SK-N-SH (cell line): ENCODE results near the gene DPH7. TPM values are rescaled to one million over a fixed set of nuclear protein-coding genes. Genes with fewer than 3 reads are reported as not detected.
A peak's percentile ranks its signal among the peaks of the same experiment; 100 is the strongest.

Experiments
- CTCF ChIA-PET: fragments of 300-600, 350-600 bp; formaldehyde crosslinking; extraction: SDS; loops from one replicate; lab custom pipeline; 2021; lab: Yijun Ruan, JAX
- POLR2A ChIA-PET: fragments of 350-600 bp; sonication (Branson Sonifier 250); formaldehyde crosslinking; extraction: SDS; loops from one replicate; lab custom pipeline; 2020; ENCODE audit warnings: antibody characterized with exemption, inconsistent platforms; lab: Yijun Ruan, JAX
- DNase-seq: peaks from one replicate; pipeline ENCODE4 v3.0.0; 2012
- H2AFZ ChIP-seq: fragments of 200-600 bp; sonication (generic); 2 replicates; pipeline ENCODE4 v1.8.1; 2016; ENCODE audit warnings: antibody characterized with exemption, mild to moderate bottlenecking, low read depth
- H3F3A ChIP-seq: fragments of 200-600 bp; sonication (generic); replicated peaks from 2 replicates; pipeline ENCODE3; 2016; ENCODE audit warnings: antibody characterized with exemption, mild to moderate bottlenecking; ENCODE audit not compliant: insufficient read depth
- H3K27ac ChIP-seq, 2 experiments: fragments of 200-500 bp in 1 of 2; fragments of 200-600 bp in 1 of 2; sonication (Bioruptor generic) in 1 of 2; sonication (generic), shearing (Covaris generic) in 1 of 2; 2 replicates each; pipeline versions ENCODE4 v1.5.1 to v1.6.1; 2014 to 2016; ENCODE audit warnings: low read depth in 2 of 2, inconsistent platforms in 1 of 2, low read length in 1 of 2, mild to moderate bottlenecking in 1 of 2, mixed read lengths in 1 of 2
- H3K27me3 ChIP-seq: fragments of 200-600 bp; sonication (generic), shearing (Covaris generic); 2 replicates; pipeline ENCODE4 v1.6.1; 2016; ENCODE audit warnings: mixed run types; ENCODE audit not compliant: insufficient read depth
- H3K36me3 ChIP-seq, 2 experiments: fragments of 200-500 bp in 1 of 2; fragments of 200-600 bp in 1 of 2; sonication (Bioruptor generic) in 1 of 2; sonication (generic) in 1 of 2; replicated peaks in 1 of 2; 2 replicates each; pipeline versions ENCODE3 to v1.5.1; 2014 to 2016; ENCODE audit warnings: low read length in 1 of 2, mild to moderate bottlenecking in 1 of 2; ENCODE audit not compliant: insufficient read depth in 2 of 2, control insufficient read depth in 1 of 2
- H3K4me1 ChIP-seq, 2 experiments: fragments of 200-500 bp in 1 of 2; fragments of 200-600 bp in 1 of 2; sonication (Bioruptor generic) in 1 of 2; sonication (generic), shearing (Covaris generic) in 1 of 2; 2 replicates each; pipeline versions ENCODE4 v1.5.1 to v1.6.1; 2014 to 2016; ENCODE audit warnings: low read depth in 1 of 2, low read length in 1 of 2, mixed run types in 1 of 2; ENCODE audit not compliant: insufficient read depth in 2 of 2, control insufficient read depth in 1 of 2
- H3K4me2 ChIP-seq: fragments of 200-600 bp; sonication (generic), shearing (Covaris generic); 2 replicates; pipeline ENCODE4 v1.6.1; 2017; ENCODE audit warnings: mixed run types
- H3K4me3 ChIP-seq, 2 experiments: fragments of 200-500 bp in 1 of 2; fragments of 200-600 bp in 1 of 2; sonication (Bioruptor generic) in 1 of 2; sonication (generic), shearing (Covaris generic) in 1 of 2; 2 replicates each; pipeline versions ENCODE4 v1.5.1 to v1.8.1; 2014 to 2016; ENCODE audit warnings: low read depth in 2 of 2, inconsistent platforms in 1 of 2, low read length in 1 of 2, mild to moderate bottlenecking in 1 of 2, mixed read lengths in 1 of 2, moderate library complexity in 1 of 2
- H3K79me2 ChIP-seq: fragments of 200-600 bp; sonication (generic); 2 replicates; pipeline ENCODE4 v1.8.1; 2017; ENCODE audit warnings: mild to moderate bottlenecking; ENCODE audit not compliant: insufficient read depth
- H3K9ac ChIP-seq: fragments of 200-600 bp; sonication (generic); 2 replicates; pipeline ENCODE4 v1.6.1; 2017; ENCODE audit warnings: mixed run types
- H3K9me2 ChIP-seq: fragments of 200-600 bp; sonication (generic); 2 replicates; pipeline ENCODE4 v1.6.1; 2017; ENCODE audit warnings: mixed run types
- H3K9me3 ChIP-seq: fragments of 200-600 bp; sonication (generic); 2 replicates; pipeline ENCODE4 v1.6.1; 2017; ENCODE audit warnings: mixed run types, mild to moderate bottlenecking, moderate library complexity
- H4K20me1 ChIP-seq: fragments of 200-600 bp; sonication (generic); 2 replicates; pipeline ENCODE4 v1.6.1; 2017; ENCODE audit warnings: mild to moderate bottlenecking, mixed run types; ENCODE audit not compliant: insufficient read depth
- FOXJ3 ChIP-seq: sonication (generic); formaldehyde crosslinking; IDR thresholded peaks from 2 replicates; pipeline ENCODE4 v1.5.1; 2020; ENCODE audit warnings: mild to moderate bottlenecking, missing genetic modification reagents
- GABPA ChIP-seq: IDR thresholded peaks from 2 replicates; pipeline ENCODE4 v1.4.0; 2012; ENCODE audit warnings: low read depth, mild to moderate bottlenecking
- JUND ChIP-seq: IDR thresholded peaks from 2 replicates; pipeline ENCODE4 v1.4.0; 2012
- MEF2A ChIP-seq: IDR thresholded peaks from 2 replicates; pipeline ENCODE4 v1.4.0; 2012; ENCODE audit warnings: low read depth, borderline replicate concordance
- MXI1 ChIP-seq: IDR thresholded peaks from 2 replicates; pipeline ENCODE4 v1.6.1; 2012; ENCODE audit warnings: mild to moderate bottlenecking, low read depth, low read length, improper control_type of control experiment
- NFIC ChIP-seq: IDR thresholded peaks from 2 replicates; pipeline ENCODE4 v1.4.0; 2012; ENCODE audit warnings: borderline replicate concordance
- POLR2AphosphoS5 ChIP-seq: IDR thresholded peaks from 2 replicates; pipeline ENCODE4 v1.6.1; 2012; ENCODE audit warnings: low read depth, low read length
- RAD21 ChIP-seq: IDR thresholded peaks from 2 replicates; pipeline ENCODE4 v1.6.1; 2012; ENCODE audit warnings: mild to moderate bottlenecking, low read length
- RFX5 ChIP-seq: IDR thresholded peaks from 2 replicates; pipeline ENCODE4 v1.6.1; 2012; ENCODE audit warnings: mild to moderate bottlenecking, improper control_type of control experiment, low read length
- SIN3A ChIP-seq: IDR thresholded peaks from 2 replicates; pipeline ENCODE4 v1.6.1; 2012; ENCODE audit warnings: low read depth, mild to moderate bottlenecking, low read length, moderate library complexity, borderline replicate concordance
- SMC3 ChIP-seq: IDR thresholded peaks from 2 replicates; pipeline ENCODE4 v1.6.1; 2012; ENCODE audit warnings: low read depth, low read length, improper control_type of control experiment
- TCF12 ChIP-seq: IDR thresholded peaks from 2 replicates; pipeline ENCODE4 v1.4.0; 2012
- USF2 ChIP-seq: fragments of 150-350 bp; IDR thresholded peaks from 2 replicates; pipeline ENCODE4 v1.6.1; 2017; ENCODE audit warnings: antibody characterized with exemption, low read length, low read depth, borderline replicate concordance
- WGBS: methylation state at CpG from one replicate; pipeline ENCODE4 v1.1.6; 2017; ENCODE audit warnings: low lambda C conversion rate; 5-methylcytosine and 5-hydroxymethylcytosine counted together
- polyA plus RNA-seq, 3 experiments: library from polyadenylated mRNA; depleted of rRNA; stranded (reverse); fragments of >200 nt; gene quantifications; 2 replicates each; pipeline ENCODE4 v1.2.3, GENCODE V29; 2012
- TF ChIP-seq, protein P1 (sequence below): fragments of 200-600 bp; sonication (generic); IDR thresholded peaks from 2 replicates; pipeline ENCODE4 v1.6.1; 2017; ENCODE audit warnings: antibody characterized with exemption, mild to moderate bottlenecking, moderate library complexity
- TF ChIP-seq, protein P2 (sequence below): IDR thresholded peaks from 2 replicates; pipeline ENCODE4 v1.4.0; 2012; ENCODE audit warnings: low read depth
- TF ChIP-seq, protein P3 (sequence below): IDR thresholded peaks from 2 replicates; pipeline ENCODE4 v1.4.0; 2012; ENCODE audit warnings: low read depth, borderline replicate concordance

DPH7 gene
- polyA plus RNA-seq, 1 of the 3 experiments (the other 2 are of a cell fraction), result 59.9 TPM

DNA sequence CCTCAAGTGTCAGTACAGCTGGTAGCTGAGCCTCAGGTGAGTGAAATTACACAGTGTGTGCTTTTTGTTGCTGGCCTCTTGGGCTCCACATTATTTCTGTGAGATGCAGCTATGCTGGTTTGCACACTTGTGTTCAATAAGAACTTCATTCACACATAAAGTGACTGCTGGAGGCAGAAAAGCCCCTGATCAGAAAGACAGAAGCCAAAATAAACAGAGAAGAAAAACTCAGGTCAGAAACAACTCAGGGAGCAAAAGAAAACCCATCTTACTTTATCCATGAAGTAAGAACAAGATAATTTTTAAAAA, 43.7 kb downstream of the DPH7 start:
- Histone ChIP-seq H3K4me2 (peak overlapping the region; percentile 0; the same call in 1 of the 2 replicates), H3K4me1 (peaks cover 0 to 7% of the 10 kb centered on the region in 2 experiments; a peak in 1 of 4 replicates), H2AFZ (peak overlapping the region; percentile 94), H3K79me2 (no peaks in the 10 kb centered on the region), H3K9me3 (no peaks in the 10 kb centered on the region), H3K27me3 (no peaks in the 10 kb centered on the region), H3K9ac (no peak overlapping the region), H3K36me3 (no peaks in the 10 kb centered on the region), H3K9me2 (no peaks in the 10 kb centered on the region), H4K20me1 (no peaks in the 10 kb centered on the region), H3K27ac (no peak overlapping the region), H3K4me3 (no peak overlapping the region), H3F3A (no peaks in the 10 kb centered on the region)
- TF ChIP-seq SIN3A (no peak), TCF12 (no peak), RFX5 (no peak), POLR2AphosphoS5 (no peak), FOXJ3 (CRISPR knock-in tag) (no peak), MXI1 (no peak), MEF2A (no peak), NFIC (no peak), SMC3 (no peak)
- TF ChIP-seq, protein P1, sequence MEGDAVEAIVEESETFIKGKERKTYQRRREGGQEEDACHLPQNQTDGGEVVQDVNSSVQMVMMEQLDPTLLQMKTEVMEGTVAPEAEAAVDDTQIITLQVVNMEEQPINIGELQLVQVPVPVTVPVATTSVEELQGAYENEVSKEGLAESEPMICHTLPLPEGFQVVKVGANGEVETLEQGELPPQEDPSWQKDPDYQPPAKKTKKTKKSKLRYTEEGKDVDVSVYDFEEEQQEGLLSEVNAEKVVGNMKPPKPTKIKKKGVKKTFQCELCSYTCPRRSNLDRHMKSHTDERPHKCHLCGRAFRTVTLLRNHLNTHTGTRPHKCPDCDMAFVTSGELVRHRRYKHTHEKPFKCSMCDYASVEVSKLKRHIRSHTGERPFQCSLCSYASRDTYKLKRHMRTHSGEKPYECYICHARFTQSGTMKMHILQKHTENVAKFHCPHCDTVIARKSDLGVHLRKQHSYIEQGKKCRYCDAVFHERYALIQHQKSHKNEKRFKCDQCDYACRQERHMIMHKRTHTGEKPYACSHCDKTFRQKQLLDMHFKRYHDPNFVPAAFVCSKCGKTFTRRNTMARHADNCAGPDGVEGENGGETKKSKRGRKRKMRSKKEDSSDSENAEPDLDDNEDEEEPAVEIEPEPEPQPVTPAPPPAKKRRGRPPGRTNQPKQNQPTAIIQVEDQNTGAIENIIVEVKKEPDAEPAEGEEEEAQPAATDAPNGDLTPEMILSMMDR, result no peak
- TF ChIP-seq, protein P2, sequence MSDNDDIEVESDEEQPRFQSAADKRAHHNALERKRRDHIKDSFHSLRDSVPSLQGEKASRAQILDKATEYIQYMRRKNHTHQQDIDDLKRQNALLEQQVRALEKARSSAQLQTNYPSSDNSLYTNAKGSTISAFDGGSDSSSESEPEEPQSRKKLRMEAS, result no peak
- DNase-seq, result no peak
- POLR2A ChIA-PET, result interaction anchor here (0.6 kb wide), 1 partner anchor 16 kb away, joined by 3 read pairs; the partner anchor contains the start of gene PNPLA7
- CTCF ChIA-PET, result interaction anchor here (0.5 to 2.3 kb wide), 16 partner anchors 11 to 1046 kb away, joined by 3 to 13 read pairs (median 4); partner anchors contain the start of genes EXD3, MRPL41 and NOXA1

DNA sequence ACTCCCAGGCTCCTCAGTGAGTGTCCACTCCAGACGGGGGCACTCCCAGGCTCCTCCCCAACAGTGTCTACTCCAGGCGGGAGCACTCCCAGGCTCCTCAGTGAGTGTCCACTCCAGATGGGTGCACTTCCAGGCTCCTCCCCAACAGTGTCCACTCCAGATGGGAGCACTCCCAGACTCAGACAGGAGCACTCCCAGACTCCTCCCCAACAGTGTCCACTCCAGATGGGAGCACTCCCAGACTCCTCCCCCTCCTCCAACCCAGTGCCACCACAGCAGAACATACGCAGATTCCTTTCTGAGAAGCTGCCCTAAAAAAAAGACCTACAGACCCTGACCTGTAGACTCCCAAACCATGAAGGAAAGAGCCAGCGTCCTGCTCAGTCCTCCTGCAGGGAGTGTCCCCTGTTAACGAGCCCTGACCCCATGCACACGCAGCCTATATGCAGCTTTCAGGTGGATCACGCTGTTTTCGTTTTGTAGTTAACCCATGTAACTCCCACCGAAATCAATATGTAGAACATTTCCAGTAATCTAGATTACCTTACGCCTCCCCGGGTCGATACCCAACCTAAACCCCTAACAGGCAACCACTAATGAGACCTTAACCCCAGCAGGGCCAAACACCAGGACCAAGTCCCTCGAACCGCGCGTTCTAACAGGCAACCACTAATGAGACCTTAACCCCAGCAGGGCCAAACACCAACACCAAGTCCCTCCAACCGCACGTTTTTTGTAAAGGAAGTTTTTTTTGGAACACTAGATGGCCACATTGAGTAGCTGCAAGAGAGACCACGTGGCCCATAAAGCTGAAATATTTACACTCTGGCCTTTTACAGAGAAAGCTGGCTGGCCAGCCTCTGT, 44.2 kb downstream of the DPH7 start:
- peak; percentile 75 for DNase-seq
- WGBS, result 51% methylated on average over 19 of the region's 19 CpGs
- ChIA-PET CTCF (interaction anchor here (0.5 to 2.3 kb wide), 16 partner anchors 11 to 1046 kb away, joined by 3 to 13 read pairs (median 4); partner anchors contain the start of genes EXD3, MRPL41 and NOXA1), POLR2A (interaction anchor here (0.6 kb wide), 1 partner anchor 16 kb away, joined by 3 read pairs; the partner anchor contains the start of gene PNPLA7)
- Histone ChIP-seq H3K36me3 (no peaks in the 10 kb centered on the region), H3F3A (no peaks in the 10 kb centered on the region), H2AFZ (peak overlapping the region; percentile 94), H3K9me2 (no peaks in the 10 kb centered on the region), H3K4me3 (no peak overlapping the region), H3K9ac (no peak overlapping the region), H3K4me2 (peak overlapping the region; percentile 0; the same call in 1 of the 2 replicates), H3K4me1 (peaks cover 0 to 7% of the 10 kb centered on the region in 2 experiments; a peak in 1 of 4 replicates), H3K27ac (no peak overlapping the region), H3K9me3 (no peaks in the 10 kb centered on the region), H3K79me2 (no peaks in the 10 kb centered on the region), H3K27me3 (no peaks in the 10 kb centered on the region), H4K20me1 (no peaks in the 10 kb centered on the region)
- TF ChIP-seq USF2 (peak; percentile 60; the same call in 1 of the 2 replicates), JUND (no peak), SMC3 (peak; percentile 19; the same call in 1 of the 2 replicates), SIN3A (peak; percentile 32; the same call in 1 of the 2 replicates), RAD21 (peak; percentile 60), GABPA (no peak), MXI1 (peak; percentile 97)
- TF ChIP-seq, protein P1, result peak; percentile 69
- TF ChIP-seq, protein P3, sequence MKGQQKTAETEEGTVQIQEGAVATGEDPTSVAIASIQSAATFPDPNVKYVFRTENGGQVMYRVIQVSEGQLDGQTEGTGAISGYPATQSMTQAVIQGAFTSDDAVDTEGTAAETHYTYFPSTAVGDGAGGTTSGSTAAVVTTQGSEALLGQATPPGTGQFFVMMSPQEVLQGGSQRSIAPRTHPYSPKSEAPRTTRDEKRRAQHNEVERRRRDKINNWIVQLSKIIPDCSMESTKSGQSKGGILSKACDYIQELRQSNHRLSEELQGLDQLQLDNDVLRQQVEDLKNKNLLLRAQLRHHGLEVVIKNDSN, result peak; percentile 90
- TF ChIP-seq, protein P2, result peak; percentile 94
